ENCODE measurements around the gene SEC22A.

GRCh38 chr3:123275691-123276090 lies 73.9 kb downstream of the SEC22A start:
- TF ChIP-seq CTCF (conservative IDR thresholded peaks at IDR 0.05; ENCODE audit: low read length) (no peak), EZH2phosphoT487 (IDR thresholded peaks at IDR 0.05; ENCODE audit: borderline replicate concordance) (no peak)
